Measurements from ENCODE around the gene CD300H. TPM values are rescaled to one million over a fixed set of nuclear protein-coding genes. Genes with fewer than 3 reads are reported as not detected.

Gene CD300H
- total RNA-seq, 4 donors from 2014 or later = not detected

DNA sequence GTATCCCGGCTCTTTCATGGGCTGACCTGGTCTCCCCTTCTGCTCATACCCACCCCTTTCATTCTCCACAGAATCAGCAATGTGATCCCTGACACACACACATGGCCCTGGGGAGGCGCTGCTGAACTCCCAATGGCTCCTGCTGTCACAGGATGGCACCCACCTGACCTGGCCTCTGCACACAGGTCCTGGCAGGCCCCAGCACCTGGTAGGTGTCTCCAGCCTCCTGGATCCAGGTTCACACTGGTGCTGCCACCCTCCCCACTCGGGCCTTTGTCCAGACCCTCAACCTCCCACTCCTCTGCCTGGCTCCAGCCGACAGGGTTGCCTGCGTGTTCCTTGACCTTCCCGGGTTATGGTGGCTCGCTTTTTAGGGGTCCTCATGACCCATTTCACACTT, 20.0 kb downstream of the CD300H start:
- peaks cover 0 to 8% of the 10 kb centered on the region in 2 donors for H3K4me1 ChIP-seq
- 90 to 94% methylated on average over 7 of the region's 7 CpGs for WGBS, 2 donors
- intact Hi-C loops (cut with DNase I) = no loop called here
- H3K4me3 ChIP-seq (replicated peaks in 1 of 3) = no peak overlapping the region
- no peaks in the 10 kb centered on the region for H3K9me3 ChIP-seq
- H3K27ac ChIP-seq = no peak overlapping the region
- no peaks in the 10 kb centered on the region for H3K36me3 ChIP-seq
- TF ChIP-seq, protein P1, sequence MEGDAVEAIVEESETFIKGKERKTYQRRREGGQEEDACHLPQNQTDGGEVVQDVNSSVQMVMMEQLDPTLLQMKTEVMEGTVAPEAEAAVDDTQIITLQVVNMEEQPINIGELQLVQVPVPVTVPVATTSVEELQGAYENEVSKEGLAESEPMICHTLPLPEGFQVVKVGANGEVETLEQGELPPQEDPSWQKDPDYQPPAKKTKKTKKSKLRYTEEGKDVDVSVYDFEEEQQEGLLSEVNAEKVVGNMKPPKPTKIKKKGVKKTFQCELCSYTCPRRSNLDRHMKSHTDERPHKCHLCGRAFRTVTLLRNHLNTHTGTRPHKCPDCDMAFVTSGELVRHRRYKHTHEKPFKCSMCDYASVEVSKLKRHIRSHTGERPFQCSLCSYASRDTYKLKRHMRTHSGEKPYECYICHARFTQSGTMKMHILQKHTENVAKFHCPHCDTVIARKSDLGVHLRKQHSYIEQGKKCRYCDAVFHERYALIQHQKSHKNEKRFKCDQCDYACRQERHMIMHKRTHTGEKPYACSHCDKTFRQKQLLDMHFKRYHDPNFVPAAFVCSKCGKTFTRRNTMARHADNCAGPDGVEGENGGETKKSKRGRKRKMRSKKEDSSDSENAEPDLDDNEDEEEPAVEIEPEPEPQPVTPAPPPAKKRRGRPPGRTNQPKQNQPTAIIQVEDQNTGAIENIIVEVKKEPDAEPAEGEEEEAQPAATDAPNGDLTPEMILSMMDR (IDR thresholded peaks at IDR 0.05) = no peak
- no peak for TF ChIP-seq POLR2A (IDR thresholded peaks at IDR 0.05)
- DNase-seq = no peak
- no peaks in the 10 kb centered on the region for H3K27me3 ChIP-seq

DNA sequence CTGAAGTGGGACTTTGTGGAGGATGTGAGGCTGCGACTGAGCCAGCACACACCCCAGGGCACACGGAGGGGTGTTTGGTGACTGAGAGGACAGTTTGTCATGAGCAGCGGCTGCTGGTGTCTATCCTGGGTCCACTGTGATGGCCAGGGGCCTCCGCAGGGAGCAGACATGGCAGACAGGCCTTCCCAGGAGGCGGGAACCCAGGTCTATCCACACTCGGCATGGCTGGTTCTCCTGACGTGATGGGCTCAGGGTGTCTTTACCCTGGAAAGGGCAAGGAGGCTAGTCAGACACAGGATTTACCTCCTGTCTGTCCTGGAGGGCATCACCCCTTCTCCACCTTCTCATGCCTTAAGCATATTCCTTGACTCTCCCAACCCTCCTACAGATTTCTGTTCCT, 20.7 kb downstream of the CD300H start:
- Histone ChIP-seq H3K4me3 (replicated peaks in 1 of 3) (no peak overlapping the region), H3K27me3 (no peaks in the 10 kb centered on the region), H3K9me3 (no peaks in the 10 kb centered on the region), H3K36me3 (no peaks in the 10 kb centered on the region), H3K4me1 (peaks cover 0 to 8% of the 10 kb centered on the region in 2 donors), H3K27ac (no peak overlapping the region)
- DNase-seq = no peak
- TF ChIP-seq POLR2A (IDR thresholded peaks at IDR 0.05) = no peak
- TF ChIP-seq, protein P1 (IDR thresholded peaks at IDR 0.05) = no peak
- 92% methylated on average over 6 to 7 of the region's 7 CpGs for WGBS, 2 donors
- intact Hi-C loops (cut with DNase I) = no loop called here

- 17 to 57% methylated on average over 1 to 2 of the region's 5 CpGs for WGBS, 2 donors
- no peak within 1 kb of the TSS for H3K4me3 ChIP-seq (replicated peaks in 1 of 3)
- H3K36me3 ChIP-seq = no peaks in the 10 kb centered on the region
- H3K27me3 ChIP-seq = no peaks in the 10 kb centered on the region
- peak within 1 kb of the TSS in 1 of 3 donors; percentile 41 for H3K27ac ChIP-seq
- peak; percentile 73 to 76 for DNase-seq
- H3K4me1 ChIP-seq = peaks cover 0 to 8% of the 10 kb centered on the region in 2 donors
- no peak for TF ChIP-seq POLR2A (IDR thresholded peaks at IDR 0.05)
- TF ChIP-seq, protein P1 (IDR thresholded peaks at IDR 0.05) = no peak
- intact Hi-C loops (cut with DNase I) = no loop called here
- no peaks in the 10 kb centered on the region for H3K9me3 ChIP-seq
Observed at GRCh38 chr17:74545843-74546230, 21.5 kb downstream of the CD300H start, which contains the start of gene CD300C. TSS of gene CD300C (minus strand) at chr17:74546115. CDS start at chr17:74545782, 333 bp downstream.

- WGBS, 2 donors = 84 to 87% methylated on average over 15 to 16 of the region's 16 CpGs
- H3K27ac ChIP-seq = peak overlapping the region in 1 of 3 donors; percentile 41
- H3K27me3 ChIP-seq = no peaks in the 10 kb centered on the region
- no peak for TF ChIP-seq POLR2A (IDR thresholded peaks at IDR 0.05)
- TF ChIP-seq, protein P1 (IDR thresholded peaks at IDR 0.05) = no peak
- intact Hi-C loops (cut with DNase I) = no loop called here
- H3K4me1 ChIP-seq = peaks cover 0 to 8% of the 10 kb centered on the region in 2 donors
- no peak for DNase-seq
- no peaks in the 10 kb centered on the region for H3K36me3 ChIP-seq
- H3K4me3 ChIP-seq (replicated peaks in 1 of 3) = no peak overlapping the region
- no peaks in the 10 kb centered on the region for H3K9me3 ChIP-seq
Observed at GRCh38 chr17:74544991-74545842, 22.1 kb downstream of the CD300H start.
